Uterus (tissue), 2 donors: ENCODE results near the gene THAP4.

ENCODE experiments used
- POLR2A ChIP-seq, 2 donors: fragments of 450-650 bp; IDR thresholded peaks; one replicate each; pipeline ENCODE4 v1.6.1; 2016; ENCODE audit warnings: antibody characterized with exemption in 2 of 2, mild to moderate bottlenecking in 1 of 2, moderate library complexity in 1 of 2
- TF ChIP-seq, protein P1 (sequence below), 4 experiments: fragments of 200-600 bp in 2 of 4; fragments of 450-650 bp in 2 of 4; sonication (generic) in 2 of 4; IDR thresholded peaks; one replicate each; pipeline ENCODE4 v1.5.1; 2016 to 2019; ENCODE audit warnings: antibody characterized with exemption in 4 of 4, mild to moderate bottlenecking in 2 of 4, moderate library complexity in 1 of 4

DNA sequence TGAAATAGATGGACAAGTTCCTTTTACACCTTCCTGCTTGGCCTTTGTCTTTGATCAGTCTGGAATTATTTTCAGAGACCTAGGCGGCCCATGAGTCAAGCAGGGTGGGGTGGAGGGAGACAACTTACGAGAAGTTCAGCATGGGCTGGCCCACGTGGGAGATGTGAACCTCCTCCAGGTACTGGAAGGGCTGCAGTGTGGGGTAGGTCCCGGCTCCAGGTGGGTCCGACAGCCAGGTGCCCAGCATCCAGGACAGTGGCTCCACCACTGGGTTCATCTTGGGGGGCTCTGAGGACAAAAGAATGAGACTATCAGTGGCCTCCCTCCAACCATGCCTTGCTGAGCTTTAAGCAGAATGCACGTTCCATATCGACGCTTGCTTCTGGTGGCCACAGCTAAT lies 30.8 kb downstream of the THAP4 start:
- TF ChIP-seq, protein P1, sequence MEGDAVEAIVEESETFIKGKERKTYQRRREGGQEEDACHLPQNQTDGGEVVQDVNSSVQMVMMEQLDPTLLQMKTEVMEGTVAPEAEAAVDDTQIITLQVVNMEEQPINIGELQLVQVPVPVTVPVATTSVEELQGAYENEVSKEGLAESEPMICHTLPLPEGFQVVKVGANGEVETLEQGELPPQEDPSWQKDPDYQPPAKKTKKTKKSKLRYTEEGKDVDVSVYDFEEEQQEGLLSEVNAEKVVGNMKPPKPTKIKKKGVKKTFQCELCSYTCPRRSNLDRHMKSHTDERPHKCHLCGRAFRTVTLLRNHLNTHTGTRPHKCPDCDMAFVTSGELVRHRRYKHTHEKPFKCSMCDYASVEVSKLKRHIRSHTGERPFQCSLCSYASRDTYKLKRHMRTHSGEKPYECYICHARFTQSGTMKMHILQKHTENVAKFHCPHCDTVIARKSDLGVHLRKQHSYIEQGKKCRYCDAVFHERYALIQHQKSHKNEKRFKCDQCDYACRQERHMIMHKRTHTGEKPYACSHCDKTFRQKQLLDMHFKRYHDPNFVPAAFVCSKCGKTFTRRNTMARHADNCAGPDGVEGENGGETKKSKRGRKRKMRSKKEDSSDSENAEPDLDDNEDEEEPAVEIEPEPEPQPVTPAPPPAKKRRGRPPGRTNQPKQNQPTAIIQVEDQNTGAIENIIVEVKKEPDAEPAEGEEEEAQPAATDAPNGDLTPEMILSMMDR (IDR thresholded peaks at IDR 0.05): no peak
- TF ChIP-seq POLR2A (IDR thresholded peaks at IDR 0.05): no peak
